Measurements from ENCODE around the gene IQCM. TPM values are rescaled to one million over a fixed set of nuclear protein-coding genes. Genes with fewer than 3 reads are reported as not detected.

The IQCM gene
- total RNA-seq, 1 donor from 2014 or later, result not detected

DNA sequence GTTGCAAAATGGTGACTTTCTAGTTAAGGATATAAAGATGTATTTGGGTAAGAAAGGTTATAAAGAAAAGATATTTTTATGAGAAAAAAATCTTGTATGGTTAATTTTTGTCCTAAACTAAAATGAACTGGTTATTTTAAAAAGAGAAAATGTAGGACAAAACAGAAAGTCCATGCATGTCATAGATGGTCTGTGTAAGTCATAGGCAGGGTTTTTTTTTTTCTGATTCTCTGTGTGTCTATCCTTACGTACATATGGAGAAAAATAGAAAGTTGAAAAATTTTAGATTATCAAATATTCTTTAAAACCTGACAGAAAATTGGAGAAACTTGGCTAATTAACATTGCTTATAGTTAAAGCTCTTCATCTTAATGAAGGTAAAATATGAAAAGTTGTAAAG is 493.4 kb downstream of the IQCM start:
- ATAC-seq, result no peak
- DNase-seq (ENCODE audit: low spot score), result no peak

DNA sequence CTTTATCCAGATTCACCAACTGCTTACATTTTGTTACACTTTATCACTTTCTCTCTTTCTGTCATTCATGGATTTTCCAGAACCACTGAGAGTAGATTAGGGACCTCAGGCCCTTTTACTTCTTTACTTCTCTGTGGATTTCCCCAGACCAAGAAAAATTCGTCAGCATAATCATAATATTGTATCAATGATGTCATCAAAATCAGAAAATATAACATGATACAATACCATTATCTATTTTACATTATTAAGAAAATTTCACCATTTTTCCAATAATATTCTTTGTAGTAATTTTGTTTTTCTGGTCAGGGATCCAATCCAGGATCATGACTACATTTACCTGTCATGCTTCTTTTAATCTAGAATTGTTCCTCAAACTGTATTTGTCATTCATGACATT is 494.2 kb downstream of the IQCM start:
- ATAC-seq (no peak), DNase-seq (ENCODE audit: low spot score) (no peak)

DNA sequence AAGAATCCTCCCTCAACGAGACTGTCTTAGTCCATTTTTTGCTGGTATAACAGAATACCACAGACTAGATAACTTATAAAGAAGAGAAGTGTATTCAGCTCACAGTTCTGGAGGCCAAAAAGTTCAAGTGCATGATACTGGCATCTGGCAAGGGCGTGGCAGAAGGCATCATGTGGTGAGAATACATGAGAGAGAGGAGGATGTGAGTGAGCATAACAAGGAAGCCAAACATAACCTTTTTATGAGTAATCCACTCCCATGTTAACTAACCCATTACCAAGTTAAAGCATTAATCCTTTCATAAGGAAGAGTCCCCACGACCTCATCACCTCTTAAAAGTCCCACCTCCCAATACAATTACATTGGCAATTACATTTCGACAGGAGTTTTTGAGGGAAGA is 504.6 kb downstream of the IQCM start:
- DNase-seq (ENCODE audit: low spot score) (no peak), ATAC-seq (no peak)

DNA sequence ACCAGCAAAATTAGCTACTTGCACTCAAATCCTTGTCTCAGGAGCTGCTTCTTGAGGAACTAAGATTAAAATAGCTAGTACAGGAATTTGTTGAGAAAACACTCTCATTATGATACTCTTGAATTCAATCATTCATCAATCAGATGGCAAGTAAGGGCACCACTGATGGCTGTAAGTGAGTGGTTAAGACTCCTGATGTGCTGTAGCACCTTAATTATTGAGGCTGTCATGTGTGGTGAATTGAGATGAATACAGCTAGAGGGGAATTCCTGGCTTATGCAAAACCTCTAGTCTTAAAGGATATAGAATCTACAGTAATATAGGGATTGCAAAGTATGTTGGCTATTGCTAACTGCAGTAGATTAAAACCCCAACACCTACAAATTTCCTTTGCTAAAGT is 509.1 kb downstream of the IQCM start:
- DNase-seq (ENCODE audit: low spot score) (no peak), ATAC-seq (no peak)

Data from left lobe of liver (tissue), 2 donors.